ENCODE measurements around the gene CEP83.
"Not testable (repeated sequence)": the region's sequence is repeated elsewhere in the genome, so short reads cannot be mapped to it uniquely, and the experiment has no call there.

Gene CEP83

GRCh38 chr12:94429633-94430032 is 30.0 kb downstream of the CEP83 start:
- TF ChIP-seq CTCF (IDR thresholded peaks at IDR 0.05): no peak
- peaks cover 77% of the 10 kb centered on the region for H3K9me3 Mint-ChIP-seq
- DNase-seq: no peak
- no peaks in the 10 kb centered on the region for H3K4me1 Mint-ChIP-seq
- peaks cover 92% of the 10 kb centered on the region for H3K36me3 Mint-ChIP-seq (ENCODE audit: low read depth)
- H3K27ac Mint-ChIP-seq: no peak overlapping the region
- H3K4me3 Mint-ChIP-seq: no peak overlapping the region
- no peaks in the 10 kb centered on the region for H3K27me3 Mint-ChIP-seq (ENCODE audit: low read depth, poor library complexity)

GRCh38 chr12:94429191-94429590 is 30.5 kb downstream of the CEP83 start:
- no peak overlapping the region for H3K4me3 Mint-ChIP-seq
- DNase-seq: no peak
- H3K4me1 Mint-ChIP-seq: no peaks in the 10 kb centered on the region
- H3K27me3 Mint-ChIP-seq (ENCODE audit: low read depth, poor library complexity): no peaks in the 10 kb centered on the region
- no peak for TF ChIP-seq CTCF (IDR thresholded peaks at IDR 0.05)
- H3K36me3 Mint-ChIP-seq (ENCODE audit: low read depth): peaks cover 96% of the 10 kb centered on the region
- H3K27ac Mint-ChIP-seq: no peak overlapping the region
- peaks cover 82% of the 10 kb centered on the region for H3K9me3 Mint-ChIP-seq

DNA sequence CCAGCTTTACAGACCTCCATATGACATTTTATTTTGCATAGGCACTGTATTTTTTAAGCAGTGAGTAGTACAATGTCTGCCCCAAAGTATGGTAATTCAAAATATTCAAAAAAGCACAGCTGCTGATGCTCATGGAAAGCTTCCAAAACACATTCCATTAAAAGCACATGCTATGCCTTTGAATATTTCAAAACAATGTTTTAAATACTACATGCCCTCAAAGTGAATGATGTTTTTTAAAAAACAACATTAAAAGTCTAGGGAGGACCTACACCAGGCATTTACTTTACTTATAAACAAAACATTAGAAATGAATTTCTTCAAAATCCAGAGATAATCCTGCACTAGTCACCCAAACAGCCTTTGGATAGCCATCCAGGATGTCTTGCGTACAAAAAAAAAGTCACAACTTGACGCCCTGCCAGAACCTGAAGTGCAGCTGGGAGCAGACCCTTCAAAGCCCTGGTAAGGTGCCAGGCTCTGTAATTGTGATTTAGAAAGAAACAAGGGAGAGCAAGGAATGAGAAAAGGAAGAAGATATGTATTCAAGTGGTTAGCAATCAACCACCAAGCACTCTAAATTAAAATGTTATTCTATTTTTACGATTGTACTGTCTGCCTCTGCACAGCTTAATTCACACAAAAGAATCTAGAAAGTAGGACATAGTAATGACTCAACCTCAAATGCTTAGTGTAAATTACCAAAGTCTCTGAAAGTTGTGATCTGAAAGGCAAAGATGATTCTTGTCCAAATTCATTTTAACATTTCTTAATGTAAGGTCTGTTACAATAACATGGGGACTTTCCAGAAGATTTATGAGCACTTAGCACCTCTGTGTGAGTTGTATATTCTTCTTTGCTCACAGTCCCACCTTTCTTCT is 31.9 kb downstream of the CEP83 start:
- Mint-ChIP-seq H3K4me1 (no peaks in the 10 kb centered on the region), H3K9me3 (peaks cover 91% of the 10 kb centered on the region), H3K27me3 (ENCODE audit: low read depth, poor library complexity) (no peaks in the 10 kb centered on the region), H3K27ac (no peak overlapping the region), H3K36me3 (ENCODE audit: low read depth) (peaks cover 95% of the 10 kb centered on the region), H3K4me3 (no peak overlapping the region)
- no peak for DNase-seq
- TF ChIP-seq CTCF (IDR thresholded peaks at IDR 0.05): no peak

DNA sequence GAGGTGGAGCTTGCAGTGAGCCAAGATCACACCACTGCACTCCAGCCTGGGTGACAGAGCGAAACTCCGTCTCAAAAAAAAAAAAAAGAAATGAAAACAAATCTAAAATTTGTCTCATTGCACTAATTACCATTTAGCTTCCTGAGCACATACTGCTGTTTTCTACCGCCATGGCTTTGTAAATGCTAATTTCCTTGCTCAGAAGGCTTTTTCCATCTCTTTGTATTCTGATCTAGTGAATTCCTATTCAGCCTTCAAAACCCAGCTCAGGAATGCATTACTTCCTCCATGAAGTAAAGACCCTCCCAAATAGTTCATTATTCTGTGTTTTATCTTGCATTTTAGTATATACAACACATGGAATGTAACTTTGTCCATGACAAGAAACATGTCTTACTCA is 33.6 kb downstream of the CEP83 start:
- no peak overlapping the region for H3K4me3 Mint-ChIP-seq
- H3K4me1 Mint-ChIP-seq: no peaks in the 10 kb centered on the region
- peaks cover 93% of the 10 kb centered on the region for H3K9me3 Mint-ChIP-seq
- no peaks in the 10 kb centered on the region for H3K27me3 Mint-ChIP-seq (ENCODE audit: low read depth, poor library complexity)
- no peak for TF ChIP-seq CTCF (IDR thresholded peaks at IDR 0.05)
- DNase-seq: no peak
- peaks cover 96% of the 10 kb centered on the region for H3K36me3 Mint-ChIP-seq (ENCODE audit: low read depth)
- H3K27ac Mint-ChIP-seq: no peak overlapping the region

GRCh38 chr12:94424830-94425229 is 34.8 kb downstream of the CEP83 start:
- DNase-seq; H3K27ac Mint-ChIP-seq; H3K4me1 Mint-ChIP-seq; H3K27me3 Mint-ChIP-seq (ENCODE audit: low read depth, poor library complexity): not testable (repeated sequence)
- Mint-ChIP-seq H3K9me3 (peaks cover 81% of the 10 kb centered on the region), H3K36me3 (ENCODE audit: low read depth) (peaks cover 85% of the 10 kb centered on the region), H3K4me3 (peak overlapping the region; percentile 71)

- Mint-ChIP-seq H3K27ac (peak overlapping the region; percentile 23), H3K27me3 (ENCODE audit: low read depth, poor library complexity) (no peaks in the 10 kb centered on the region), H3K4me3 (no peak overlapping the region), H3K4me1 (no peaks in the 10 kb centered on the region), H3K36me3 (ENCODE audit: low read depth) (peaks cover 82% of the 10 kb centered on the region), H3K9me3 (peaks cover 71% of the 10 kb centered on the region)
- TF ChIP-seq CTCF (IDR thresholded peaks at IDR 0.05): no peak
- no peak for DNase-seq
These were observed 37.6 kb downstream of the CEP83 start for GRCh38 chr12:94421868-94422740.
